RKO (cell line): ENCODE results near the gene MOXD1.
A peak's percentile ranks its signal among the peaks of the same experiment; 100 is the strongest.

Experiments used
- DNase-seq: peaks from one replicate; pipeline ENCODE4 v3.0.0-alpha.2; 2016; ENCODE audit warnings: low spot score

MOXD1 gene

DNA sequence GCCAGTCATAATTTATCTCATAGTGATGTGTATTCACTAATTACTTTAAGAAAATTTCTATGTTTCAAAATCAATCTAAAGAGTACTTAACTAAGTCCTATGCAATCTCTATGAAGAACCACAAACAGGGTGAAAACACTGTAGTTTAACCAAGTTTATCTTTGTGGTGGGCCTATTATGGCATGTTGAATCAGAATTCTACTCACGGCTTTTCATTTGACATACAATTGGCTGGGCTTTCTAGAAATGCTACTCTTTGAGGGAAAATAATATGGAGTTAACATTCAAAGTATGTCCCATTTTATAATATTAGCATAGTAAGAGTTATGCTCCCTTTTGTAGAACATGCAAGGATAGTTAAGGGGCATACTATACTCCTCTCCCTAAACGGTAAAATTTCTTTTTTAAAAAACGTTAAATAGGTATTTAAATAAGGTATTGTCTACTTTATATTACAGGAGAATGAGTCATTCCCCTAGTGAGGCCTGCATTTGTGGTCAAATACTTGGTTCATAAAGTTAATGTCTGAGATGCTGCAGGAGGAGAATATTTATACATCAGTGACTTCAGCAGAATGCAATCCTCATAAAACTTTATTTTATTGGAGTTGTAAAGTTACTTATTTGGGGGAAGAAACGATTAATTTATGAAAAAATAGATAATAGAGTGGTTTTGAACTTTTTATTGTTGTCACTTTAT is 1.8 kb downstream of the MOXD1 start:
- no peak for DNase-seq

DNA sequence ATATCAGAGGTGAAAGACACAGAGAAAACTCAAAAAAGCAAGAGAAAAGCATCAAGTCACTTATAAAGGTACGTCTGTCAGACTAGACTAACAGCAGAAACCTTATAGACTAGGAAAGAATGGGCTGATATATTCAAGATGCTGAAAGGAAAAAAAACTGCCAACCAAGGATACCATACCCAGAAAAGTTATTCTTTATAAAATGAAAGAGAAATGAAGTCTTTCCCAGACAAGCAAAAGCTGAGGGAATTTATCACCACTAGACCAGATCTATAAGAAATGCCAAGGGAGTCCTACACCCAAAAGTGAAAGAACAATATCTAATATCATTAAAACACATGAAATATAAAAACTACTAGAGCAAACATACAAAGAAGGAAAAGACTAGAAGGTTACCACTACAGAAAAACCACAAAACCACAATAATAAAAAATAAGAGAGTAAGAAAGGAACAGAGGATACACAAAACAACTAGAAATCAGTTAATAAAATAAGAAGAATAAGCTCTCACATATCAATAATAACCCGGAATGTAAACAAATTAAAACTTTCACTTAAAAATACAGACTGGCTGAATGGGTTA is 6.2 kb downstream of the MOXD1 start:
- no peak for DNase-seq

DNA sequence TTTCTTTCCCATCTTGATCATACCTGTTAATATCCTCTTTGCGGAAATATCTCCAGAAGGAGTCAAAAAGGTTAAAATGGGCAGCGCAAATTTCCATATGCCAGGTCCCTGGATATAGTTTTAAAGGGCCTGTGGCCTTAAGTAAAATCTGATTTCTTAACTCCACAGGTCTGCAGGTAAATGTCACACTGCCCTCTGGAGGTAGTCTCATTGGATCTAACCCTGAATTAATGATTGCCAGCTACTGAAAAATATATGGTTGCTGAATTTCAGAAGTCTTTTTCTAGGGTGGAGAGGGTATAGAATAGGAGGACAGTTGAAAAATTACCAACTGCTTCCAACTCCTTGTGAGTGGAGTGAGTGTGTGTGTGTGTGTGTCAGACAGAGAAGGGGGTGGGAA is 8.5 kb downstream of the MOXD1 start:
- DNase-seq = no peak

DNA sequence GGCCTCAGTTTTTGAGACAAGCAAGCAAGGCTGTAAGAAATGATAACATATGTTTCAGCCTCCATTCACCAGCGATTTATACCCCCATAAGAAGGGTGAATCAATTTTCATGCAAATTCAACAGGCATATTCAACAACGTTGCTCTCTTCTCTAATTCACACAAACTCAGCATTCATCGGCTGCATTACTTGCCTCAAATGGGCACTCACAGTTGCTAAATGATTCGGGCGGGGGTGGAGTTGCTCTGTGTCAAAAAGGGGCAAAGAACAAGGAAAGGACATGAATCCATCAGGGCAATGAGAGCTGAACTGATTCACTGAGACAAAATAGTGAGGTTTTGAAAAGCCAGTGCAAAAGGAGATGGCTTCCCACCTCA is 9.0 kb downstream of the MOXD1 start:
- no peak for DNase-seq

DNA sequence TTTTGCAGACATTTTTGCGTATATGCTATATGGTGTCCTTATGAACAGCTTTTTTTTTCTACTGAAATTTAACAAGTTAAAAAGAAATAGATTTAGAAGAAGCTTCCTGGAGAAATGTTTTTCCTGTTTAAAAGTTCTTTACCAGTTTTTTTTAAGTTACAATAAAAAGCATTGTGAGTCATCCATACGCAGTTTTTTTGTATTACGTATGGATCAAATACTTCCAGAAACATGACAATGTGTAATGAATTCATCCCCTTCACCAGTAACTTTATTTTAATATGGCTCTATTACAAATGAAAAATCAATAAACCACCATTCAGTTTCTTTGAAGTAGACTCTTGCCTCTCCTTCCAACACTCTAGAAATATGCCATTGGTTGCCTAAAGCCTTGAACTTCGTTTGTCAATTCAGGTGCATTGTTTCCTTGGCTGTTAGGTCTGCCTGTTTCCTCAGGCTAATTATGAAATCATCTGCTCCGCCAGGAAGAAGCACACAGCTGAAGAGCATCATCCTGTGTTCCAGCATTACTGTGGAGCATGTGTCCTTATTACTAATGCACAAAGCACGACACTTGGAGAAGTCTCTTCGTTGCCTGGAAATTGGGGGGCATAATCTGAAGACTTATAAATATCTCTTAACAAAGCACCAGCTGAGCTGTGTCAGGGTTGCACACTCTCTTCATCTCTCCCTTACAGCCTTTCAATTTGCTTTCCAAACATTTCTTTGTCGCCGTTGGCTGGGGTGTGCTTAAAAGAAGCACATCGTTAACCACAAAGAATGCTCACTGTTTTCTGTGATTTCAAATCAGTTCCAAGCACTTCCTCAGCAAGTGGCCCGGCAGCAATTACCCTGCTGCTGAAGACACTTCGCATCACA is 9.6 kb downstream of the MOXD1 start:
- DNase-seq = no peak

DNA sequence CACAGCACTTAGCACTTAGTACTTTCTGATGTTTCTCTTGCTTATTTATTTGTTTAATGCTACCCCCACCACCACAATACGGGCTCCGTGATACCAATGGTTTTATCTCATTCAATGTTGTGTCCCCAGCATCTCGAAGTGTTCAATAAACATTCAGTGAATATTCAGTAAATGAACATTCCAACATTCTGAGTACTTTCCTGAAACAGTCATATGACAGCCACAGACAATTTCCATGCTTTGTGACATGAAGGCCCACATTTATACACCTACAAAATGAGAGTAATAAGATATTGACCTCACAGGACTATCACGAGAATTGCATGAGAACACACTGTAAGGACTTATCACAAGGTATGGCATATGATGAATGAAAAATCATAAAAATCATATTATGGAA is 10.8 kb downstream of the MOXD1 start:
- no peak for DNase-seq

DNA sequence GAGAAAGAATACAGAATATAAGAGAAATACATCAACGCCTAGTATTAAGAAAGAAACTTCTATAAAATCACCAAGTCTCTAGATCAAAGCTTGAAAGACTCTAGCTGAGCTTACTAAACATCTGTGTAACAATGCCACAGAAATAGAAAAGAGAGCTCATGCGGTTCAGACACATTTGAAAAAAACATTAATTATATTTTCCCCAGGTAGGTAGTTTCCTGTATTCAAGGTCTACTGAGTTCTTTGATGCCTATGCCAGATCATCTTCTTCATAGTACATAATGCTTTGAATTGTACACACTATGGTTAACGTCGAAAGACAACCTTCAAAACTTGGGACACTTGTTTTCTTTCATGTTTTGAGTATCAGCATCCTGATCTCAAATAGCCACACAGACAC is 11.3 kb downstream of the MOXD1 start:
- DNase-seq = no peak

DNA sequence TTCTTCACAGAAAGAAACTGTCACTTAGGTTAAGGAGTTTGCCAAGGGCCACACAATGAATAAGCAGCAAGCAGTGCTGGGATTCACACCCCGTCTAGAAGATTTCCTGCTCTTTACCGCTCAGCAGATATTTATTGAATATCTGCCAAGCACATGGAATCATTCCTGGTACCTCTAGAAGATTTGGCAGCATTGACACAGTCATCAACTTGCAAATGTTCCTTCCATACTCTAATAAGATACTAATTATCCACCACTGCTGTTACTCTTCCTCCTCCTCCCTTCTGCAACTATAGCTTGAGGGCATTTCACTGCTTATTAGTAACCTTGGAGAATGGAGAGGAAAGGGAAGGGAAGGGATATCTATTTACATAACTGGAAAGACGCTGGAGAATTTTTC is 13.0 kb downstream of the MOXD1 start:
- no peak for DNase-seq

DNA sequence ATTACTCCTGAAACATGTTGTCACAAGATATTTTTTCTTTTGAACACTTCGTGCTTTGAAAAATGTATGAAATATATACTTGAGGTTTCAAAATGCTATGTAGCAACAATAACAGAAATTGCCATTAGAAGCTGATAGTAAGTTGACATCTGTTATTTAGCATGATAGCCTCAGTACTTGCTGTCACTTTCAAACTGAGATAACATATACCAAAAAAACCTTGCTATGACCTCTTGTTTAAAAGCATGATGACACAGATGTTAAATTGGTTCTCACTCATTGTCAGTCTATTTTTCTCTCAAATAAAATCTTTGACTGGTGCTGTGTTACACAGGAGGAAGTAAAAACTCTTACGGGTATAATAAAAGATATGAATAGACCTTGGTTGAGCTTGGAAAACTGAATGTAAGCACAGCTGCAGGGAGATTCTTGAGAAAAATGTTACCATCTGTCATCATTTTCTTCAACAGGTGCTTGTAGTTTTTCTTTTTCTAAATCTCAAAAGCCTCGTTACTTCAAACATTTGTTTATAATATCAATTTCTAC is 18.6 kb downstream of the MOXD1 start:
- DNase-seq = no peak

DNA sequence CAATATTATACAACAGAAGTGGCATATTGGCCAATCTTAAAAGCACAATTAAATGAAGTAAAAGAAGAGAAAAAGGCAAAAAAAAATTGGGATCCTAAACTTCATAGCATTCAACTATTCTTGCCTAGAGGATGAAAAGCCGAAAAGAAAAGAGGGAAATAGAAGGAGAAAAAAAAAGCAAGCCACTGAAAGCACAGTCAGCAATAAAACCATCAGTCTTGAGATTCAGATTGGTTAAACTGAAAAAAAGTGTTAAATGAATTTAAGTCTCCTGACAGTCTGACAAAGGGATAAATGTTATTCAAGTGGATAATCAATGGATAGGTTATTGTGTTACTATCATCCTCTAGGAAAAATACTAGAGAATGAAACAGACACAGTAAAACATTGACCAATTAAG is 19.9 kb downstream of the MOXD1 start:
- DNase-seq = no peak

DNA sequence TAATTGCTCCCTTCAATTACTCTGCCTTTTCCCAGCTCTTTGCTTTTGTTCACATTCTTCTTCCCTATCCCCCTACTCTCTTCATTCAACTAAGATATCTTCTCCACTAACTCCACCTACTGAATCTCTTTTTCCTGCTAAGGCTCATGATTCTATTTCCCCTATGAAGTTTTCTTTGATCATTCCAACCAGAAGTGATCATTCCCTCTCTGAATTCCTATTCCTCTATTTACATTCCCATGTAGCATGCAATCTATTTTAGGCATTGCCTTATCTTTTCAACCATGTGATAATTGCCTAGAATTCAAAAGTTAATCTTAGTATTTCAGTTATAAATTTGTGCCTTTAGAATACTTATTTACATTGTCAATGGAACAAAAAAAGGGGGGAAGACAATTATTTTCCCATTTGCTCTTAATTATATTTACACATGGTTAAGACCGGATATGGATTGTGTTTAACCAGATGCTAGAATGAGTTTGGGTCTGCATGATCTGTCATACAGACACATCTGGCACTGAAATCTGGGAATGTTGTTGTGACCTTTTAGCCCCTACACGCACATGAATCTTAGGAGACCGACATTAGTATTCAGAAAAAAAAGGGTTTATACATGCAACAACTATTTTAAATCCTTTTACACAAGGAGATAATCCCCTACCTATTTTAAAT is 20.8 kb downstream of the MOXD1 start:
- DNase-seq = no peak

DNA sequence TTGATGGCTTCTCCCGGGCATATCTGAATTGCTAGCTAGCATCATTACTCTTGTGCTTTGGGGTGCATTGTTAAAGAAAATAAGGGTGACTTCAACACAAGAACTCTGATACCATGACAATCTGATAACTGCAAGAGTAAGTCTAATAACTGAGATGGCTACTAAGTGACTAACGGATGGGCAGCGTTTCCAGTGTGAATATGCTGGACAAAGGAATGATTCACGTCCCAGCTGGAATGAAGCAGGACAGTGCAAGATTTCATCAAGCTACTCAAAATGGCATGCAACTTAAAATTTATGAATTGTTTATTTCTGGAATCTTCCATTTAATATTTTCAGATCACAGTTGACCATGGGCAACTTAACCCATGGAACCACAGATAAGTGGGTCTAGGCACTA is 31.7 kb downstream of the MOXD1 start:
- peak; percentile 69 for DNase-seq

DNA sequence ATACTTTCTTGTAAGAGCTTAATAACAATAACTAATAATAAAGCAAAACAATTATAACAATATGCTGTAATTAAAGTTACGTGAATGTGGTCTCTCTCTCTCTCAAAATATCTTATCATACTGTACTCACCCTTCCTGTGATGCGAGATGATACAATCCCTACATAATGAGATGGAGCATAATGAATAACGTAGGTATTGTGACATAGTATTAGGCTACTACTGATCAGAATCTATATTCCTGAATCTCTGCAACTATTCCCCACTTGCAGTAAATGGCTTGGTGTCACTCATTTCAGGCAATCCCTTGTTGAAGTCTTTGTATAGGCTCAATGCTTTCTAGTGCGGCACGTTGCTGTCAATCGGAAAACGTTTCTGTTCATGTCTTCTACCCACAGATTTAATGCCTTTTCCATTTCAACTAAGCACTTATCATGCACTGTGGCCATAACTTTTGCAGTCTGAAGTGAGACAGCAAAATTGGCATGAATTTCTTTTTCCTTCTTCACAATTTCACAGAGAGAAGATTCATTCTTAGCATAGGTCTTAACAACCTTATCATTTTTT is 32.3 kb downstream of the MOXD1 start:
- DNase-seq = peak; percentile 4

DNA sequence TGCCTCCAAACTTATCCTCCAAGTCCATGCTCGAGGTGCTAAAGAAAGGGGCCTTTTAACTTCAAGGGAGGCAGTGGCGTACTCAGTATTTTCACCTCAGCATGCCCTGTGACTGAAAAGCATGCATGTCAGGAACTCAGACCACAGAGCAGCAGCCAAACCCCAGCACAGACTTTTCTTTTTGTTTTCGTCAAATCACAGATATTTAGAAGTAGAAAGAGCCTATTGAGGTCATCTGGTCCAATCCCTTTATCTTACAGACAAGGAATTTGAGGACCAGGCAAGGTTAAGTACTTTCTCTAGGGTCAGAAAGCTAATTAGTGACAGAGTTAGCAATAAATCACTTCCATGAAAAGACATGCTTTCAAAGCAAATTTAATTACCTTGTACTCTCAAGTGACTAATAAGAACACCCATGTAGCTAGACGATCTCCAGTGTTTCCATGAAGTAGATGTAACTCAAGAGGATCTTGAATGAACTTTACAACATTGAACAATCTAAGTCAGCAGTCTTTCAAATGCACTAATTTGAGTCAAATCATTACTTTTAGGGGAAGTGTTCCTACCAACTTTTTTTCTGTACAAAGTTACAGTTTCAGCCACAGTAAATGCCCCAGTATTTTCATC is 35.9 kb downstream of the MOXD1 start:
- no peak for DNase-seq

DNA sequence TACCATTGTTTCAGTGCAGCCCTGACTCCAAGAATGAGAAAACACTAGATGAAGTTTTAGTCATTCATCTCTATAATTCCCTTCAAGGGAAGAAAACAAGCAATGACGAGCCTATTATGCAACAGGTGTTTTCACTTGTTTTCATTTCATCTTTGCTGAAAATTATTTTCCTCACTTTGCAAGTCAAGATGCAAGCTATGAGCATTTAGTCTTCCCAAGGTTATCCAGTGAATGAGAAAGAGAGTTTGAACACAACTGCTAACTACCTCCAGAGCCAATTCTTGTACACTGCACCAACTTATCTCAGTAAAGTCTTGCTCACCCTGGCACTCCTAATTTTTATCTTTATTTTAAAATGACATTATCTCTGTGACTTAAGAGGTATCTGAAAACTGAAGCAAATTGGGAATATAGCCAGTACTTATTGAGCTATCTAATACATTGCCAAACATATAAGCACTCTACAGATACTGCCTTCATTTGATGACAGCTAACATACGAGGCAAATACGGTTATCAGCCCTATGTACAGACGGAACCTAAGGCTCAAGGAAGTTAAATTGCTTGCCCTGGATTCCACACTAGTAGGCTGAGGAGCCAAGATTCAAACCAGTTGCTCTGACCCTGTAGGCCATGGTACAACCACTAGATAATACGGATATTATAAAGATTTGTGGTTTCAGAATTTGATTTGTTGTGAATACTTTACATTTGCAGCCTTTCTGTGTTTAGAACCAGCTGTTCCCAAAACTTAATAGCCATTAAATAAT is 36.8 kb downstream of the MOXD1 start:
- no peak for DNase-seq

DNA sequence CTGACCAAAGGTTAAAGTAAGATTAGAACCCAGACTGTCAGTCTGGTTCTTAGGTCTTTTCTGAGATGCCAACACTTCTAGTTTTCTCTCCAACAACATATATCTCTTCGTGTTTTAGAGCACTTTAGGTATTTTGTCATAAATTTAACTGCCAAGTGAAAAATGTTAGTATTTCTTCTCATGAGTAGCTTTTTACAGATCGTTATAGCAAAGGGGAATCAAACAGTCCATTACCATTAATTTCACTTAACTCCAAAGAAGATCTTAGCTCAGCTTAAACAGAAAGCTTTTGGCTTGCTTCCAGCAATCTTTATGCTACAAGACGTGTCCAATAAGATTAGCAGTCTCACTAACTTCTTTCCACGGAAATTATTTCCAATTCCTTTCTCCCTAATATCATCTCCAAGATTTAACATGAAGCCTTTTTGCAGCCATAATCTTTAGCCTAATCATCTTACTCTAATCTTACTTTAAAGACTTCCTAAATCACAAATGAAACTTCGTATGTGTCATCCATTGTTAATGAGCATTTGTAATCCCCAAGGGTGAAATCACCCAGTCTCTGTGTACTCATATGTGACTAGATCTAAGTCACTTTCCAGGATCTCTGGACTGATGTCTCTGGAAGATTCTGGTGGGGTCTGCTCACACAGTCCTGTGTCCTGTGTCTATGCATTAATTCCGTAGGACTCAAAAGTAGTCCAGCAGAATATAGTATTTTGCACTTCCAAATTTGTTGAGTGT is 38.7 kb downstream of the MOXD1 start:
- DNase-seq = peak; percentile 55

DNA sequence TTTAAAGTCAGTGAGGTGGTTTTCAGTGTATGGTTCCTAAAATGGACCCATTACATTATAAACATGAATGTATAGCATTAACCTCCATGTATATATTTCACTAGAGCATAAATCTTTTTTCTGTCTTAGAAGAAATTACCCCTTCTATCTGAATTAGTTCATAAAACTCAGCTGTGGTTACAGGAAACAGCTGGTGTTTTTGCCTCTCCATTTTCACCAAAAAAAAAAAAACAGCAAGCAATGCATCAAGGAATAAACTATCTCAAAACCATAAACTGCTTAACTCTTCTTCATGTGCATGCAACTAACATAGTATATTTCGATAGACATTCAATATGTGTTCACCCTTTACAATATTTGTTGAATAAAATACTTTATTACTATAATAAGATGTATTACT is 40.2 kb downstream of the MOXD1 start:
- no peak for DNase-seq

DNA sequence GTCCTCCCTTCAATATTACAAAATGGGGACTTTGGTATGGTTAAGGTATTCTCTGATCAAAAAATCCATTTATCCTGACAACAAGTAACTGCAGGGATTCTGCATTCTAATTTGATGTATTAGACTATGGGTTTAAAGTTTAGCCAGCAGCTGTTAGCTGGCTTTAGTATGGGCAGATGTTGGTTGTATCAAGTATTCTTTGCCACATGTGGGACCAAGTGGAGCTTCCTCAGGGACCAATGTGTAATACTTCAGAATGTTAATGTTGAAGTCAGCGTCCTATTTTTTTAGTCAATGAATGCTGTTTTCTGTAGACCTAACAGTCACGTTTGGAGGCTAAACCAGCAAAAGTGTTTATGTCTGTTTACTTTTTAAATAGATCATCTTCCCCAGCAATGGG is 41.4 kb downstream of the MOXD1 start:
- no peak for DNase-seq

DNA sequence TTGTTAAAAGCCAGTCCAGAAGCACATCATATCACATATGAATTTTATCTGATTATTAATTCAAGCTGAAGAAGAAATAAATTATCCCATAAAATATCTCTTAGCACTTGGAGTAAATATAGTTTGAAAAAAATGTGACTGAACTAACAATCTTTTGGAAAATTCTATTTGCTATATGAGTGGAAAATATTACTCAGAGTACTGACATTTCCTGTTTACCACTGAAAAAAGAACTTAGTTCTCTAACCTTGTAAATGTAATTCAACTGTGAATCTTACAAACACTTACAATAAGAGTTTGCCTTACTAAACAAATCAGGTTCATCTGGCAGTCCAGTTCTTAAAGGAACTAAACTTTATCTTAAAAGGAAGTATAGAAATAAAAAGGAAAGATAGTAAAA is 44.2 kb downstream of the MOXD1 start:
- DNase-seq = peak; percentile 31

DNA sequence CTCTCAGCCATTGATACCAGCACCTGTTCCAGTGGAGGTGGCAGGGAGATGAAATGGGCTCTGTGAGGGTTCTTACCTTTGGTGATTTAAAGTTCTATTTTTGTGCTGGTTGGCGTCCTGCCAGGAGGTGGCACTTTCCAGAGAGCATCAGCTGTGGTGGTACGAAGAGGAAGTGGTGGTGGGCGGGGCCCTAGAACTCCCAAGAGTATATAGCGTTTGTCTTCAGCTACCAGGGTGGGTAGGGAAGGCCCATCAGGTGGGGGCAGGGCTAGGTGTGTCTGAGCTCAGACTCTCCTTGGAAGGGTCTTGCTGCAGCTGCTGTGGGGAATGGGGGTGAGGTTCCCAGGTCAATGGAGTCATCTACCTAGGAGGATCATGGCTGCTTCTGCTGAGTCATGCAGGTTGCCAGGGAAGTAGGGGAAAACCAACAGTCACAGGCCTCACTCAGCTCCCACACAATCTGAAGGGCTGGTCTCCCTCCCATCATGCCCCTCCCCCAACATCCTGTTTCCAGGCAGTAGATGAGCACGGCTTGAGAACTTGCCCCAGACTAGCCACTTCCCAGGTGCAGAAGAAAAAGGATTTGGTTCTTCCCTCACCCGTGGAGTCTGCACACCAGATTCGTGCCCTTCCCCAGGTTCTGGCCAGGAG is 46.6 kb downstream of the MOXD1 start:
- no peak for DNase-seq
